Endometrial microvascular endothelial cells (primary cell): ENCODE results near the gene RAE1. TPM values are rescaled to one million over a fixed set of nuclear protein-coding genes. Genes with fewer than 3 reads are reported as not detected.

Experiments used
- in situ Hi-C: cut with HindIII; loops from 2 replicates; pipeline ENCODE4 v1.10.0; 2017; ENCODE audit warnings: low sequenced_read_pairs, low pct_unique_long_range_greater_than_20kb; ENCODE audit errors: inconsistent ontology term
- total RNA-seq: library from RNA; depleted of rRNA; stranded (reverse); fragments of >200 nt; gene quantifications from one replicate; pipeline ENCODE4 v1.2.3, GENCODE V29; 2015; ENCODE audit errors: inconsistent ontology term

RAE1 gene
- total RNA-seq, 1 donor from 2014 or later: 60.5 TPM

DNA sequence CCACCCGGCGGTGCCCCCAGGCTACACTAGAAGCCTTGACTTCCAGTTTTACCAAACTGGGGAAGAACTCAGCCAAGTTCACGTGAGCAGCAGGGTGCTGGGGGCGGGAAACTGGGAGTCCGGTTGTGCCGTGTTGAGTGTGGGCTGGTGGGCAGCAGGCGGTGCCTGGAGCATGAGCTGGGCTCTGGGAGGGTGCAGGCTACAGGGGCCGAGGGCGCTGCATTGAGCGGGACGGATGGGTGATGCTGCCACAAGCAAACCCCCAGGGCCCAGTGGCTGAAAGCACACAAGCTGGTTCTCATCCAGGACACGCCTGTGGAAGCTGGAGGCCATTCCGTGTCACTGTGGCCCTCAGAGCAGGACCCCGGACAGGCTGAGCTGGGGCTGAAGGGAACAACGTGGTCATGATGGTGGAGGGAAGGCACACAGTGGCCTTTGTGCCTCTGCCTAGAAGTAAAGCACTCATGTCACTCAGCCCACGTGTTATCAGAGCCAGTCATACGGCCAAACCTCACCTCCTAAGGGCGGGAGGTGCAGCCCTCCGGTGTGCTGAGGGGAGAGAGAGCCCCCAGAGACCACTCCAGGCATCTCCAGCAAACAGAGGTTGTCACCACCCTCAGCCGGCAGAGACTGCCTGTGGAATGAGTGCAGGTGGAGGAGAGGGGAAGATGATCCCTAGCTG is 69.7 kb downstream of the RAE1 start:
- in situ Hi-C loops: no loop called here

DNA sequence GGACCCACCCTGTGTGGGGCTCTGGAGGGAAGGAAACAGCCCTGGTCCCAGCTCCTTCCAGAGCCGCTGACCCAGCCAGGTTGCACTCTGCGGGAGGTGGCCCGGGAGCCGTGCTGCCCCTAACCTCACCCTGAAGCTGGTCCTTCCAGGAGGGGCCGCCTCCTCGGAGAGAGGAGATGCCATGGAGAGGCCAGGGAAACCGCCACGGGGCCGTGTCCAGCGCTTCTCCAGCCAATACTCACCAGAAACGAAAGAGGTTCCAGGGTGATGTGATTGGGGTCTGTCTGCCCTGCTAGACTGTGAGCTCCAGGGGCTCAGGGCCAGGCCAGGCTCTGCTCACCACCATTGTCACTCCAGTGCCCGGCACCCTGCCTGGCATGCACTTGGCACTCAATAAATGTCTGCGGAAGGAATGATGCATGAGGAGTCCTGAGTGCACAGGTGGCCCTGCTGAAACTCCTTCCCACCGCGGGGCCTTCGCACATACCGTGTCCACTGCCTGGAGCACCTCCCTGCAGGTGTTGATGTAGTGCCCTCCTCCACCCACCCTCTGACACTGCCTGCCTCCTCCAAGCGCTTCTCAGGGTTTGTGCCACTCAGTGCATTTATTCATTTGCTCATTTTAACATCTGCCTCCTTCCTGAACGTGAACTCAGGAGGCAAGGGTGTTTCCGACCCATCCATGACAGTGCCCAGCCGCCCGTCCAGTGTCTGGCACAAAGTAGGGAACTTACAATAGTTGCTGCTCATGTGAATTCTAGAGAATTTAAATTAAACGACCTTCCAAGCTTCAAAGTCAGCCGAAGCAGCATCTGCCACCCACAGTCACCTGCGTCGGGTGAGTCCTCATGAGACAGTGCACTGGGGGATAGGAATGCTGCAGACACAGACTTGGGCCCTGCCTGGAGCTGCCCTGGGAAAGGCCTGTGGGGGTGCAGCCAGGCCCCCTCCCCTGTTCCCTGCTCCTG is 70.5 kb downstream of the RAE1 start:
- in situ Hi-C loops: no loop called here

DNA sequence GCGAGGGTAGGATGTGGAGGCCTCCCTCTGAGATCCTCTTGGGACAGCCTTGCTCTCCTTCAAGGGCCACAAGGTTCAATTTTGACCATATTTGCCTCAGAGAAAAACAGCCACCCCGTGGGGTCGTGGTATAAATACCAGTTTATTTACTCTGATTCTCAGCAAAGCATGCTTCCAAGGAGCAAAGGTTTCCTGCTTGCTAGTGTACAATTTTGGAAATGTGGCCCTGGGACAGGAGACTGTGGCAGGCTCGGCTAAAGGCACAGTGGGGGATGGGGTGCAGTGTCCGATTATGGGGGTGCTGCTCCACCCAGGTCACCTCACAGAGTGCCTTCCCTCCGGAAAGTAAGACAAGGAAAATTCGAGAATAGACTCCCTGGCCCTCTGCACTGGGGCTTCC is 71.2 kb downstream of the RAE1 start:
- in situ Hi-C loops: no loop called here

DNA sequence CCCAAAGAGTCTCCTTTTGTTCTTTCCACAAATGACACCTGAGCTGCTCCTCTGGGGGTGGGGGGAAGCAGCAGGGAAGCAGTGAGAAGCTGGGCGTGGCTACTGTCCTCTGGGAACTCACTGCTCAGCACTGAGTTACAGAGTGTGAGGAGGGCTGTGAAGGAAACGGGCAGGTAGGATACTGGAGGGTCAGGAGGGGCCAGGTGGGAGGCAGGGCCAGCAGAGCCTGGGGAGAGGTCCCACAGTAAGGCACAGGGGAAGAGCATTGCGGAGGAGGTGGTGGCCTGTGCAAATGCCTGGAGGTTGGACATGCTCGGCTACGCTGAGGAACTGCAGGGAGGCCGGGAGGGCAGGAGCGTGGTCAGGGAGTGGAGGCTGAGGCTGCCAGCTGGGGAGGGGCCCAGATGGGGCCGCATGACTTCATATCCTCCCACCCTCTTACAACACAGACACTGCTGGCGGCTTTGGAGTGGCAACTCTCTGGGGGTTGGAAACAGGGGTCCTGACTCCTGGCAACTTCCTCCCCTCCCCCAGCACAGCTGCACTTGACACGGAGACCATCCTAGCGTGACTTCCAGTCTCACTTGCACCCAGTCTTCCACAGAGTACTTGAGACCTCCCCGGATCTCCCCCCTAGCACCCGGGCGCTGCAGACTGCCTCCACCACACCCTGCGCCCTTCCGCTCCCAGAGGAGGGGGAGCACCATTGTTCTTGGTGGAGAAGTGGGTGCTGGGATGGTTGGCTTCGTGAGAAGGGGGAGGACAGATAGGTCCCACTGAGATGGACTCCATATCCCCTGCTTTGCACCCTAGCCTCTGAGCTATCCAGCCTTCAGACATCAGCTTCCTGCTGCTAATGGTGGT is 74.3 kb downstream of the RAE1 start:
- in situ Hi-C loops: no loop called here

DNA sequence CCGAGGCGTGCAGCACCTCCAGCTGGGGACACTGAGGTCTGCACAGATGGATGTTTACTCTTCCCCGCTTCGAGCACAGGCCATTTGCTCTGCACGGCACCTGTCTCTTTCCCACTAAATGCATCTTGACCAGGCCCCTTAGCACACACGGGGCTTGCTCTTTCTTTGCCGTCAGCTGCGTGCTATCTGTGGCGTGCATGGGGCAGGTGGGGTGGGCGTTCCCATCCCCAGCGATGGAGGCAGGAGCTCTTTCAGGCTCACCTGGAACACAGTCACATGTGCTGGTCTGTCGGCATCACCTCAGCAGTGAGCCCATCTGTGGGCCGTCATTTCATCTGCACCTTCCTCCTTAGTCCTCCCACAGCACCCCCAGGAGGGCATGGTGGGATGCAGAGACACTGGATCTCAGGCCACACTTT is 75.2 kb downstream of the RAE1 start:
- in situ Hi-C loops: no loop called here

DNA sequence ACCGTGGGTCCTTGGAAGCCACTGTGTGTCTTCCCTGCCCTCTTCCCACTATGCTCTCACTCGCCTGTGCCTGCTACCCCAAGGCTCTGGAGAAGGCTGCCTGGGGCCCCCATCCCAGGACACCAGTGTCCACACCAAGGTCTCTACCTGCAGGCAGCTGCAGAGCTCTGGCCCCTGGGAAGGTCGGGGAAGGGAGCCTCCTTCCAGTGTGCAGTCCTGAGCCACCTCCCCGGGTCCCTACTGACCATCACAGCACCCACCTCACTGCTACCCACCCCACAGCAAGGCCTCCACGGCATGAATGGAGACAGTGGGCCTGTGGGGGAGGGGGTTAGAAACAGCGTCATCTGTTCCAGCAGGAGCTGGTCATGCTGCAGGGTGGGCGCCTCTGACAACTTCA is 75.8 kb downstream of the RAE1 start:
- in situ Hi-C loops: no loop called here

DNA sequence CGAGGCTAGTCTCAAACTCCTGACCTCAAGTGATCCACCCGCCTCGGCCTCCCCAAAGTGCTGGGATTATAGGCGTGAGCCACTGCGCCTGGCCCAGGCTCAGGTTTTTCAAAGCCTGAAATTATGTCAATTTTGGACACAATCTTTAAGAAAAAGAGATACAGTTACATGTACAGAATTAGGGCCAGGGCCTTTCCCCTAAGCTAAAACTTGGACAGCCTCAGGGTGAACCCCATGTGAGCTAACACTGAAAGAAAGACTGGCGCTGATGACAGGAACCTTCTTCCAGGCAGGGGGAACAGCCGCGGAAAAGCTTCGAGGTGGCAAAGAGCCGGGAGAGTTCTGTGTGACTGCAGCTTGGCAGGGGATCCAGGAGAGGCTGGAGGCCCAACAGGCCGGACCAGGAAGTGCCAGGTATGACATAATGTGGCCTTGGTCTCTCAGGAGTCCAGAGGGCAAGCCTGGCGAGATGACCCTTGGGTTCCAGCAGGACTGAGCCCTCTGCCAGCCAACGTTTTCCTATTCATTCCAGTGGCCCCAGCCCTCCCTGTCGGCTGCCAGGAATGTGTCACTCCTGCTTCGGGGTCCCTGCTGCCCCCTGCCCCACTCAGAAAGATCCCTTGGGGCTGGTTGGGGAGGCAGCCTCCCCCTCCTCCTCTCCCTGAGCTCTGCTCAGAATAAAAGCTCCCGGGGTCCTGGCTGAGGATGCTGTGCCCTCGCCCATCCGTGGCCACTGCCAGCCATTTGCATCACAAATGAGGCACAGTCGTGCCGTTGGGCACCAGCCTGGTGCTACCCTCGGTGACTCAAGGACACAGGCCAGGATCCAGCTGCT is 77.5 kb downstream of the RAE1 start:
- in situ Hi-C loops: no loop called here

Other genes starting within 250 kb of the RAE1 start
- not detected for gene BMP7, start 84.6 kb upstream of the RAE1 start, total RNA-seq
- not detected for gene SPO11, start 21.5 kb upstream of the RAE1 start, total RNA-seq
- 23.1 TPM for gene RBM38, start 40.1 kb downstream of the RAE1 start, total RNA-seq
- gene CTCFL, start 173.9 kb downstream of the RAE1 start, total RNA-seq: not detected
- gene PCK1, start 209.9 kb downstream of the RAE1 start, total RNA-seq: not detected